H1 (cell line): ENCODE results near the gene CCDC136. TPM values are rescaled to one million over a fixed set of nuclear protein-coding genes. Genes with fewer than 3 reads are reported as not detected.

ENCODE experiments used
- CTCF ChIA-PET: fragments of 300-600 bp; sonication (Branson Sonifier 250); formaldehyde crosslinking; loops from one replicate; lab custom pipeline; 2021; ENCODE audit not compliant: partially characterized antibody; lab: Charles Lee
- POLR2A ChIA-PET: fragments of 300-600 bp; sonication (Branson Sonifier 250); formaldehyde crosslinking; loops from one replicate; lab custom pipeline; 2021; ENCODE audit warnings: inconsistent platforms; ENCODE audit not compliant: partially characterized antibody; lab: Charles Lee
- DNase-seq, 2 experiments: peaks; one replicate each; pipeline versions ENCODE4 v3.0.0 to v3.0.0-alpha.2; 2010 to 2022; ENCODE audit warnings: low spot score in 2 of 2, low read depth in 1 of 2, mixed read lengths in 1 of 2
- FAIRE-seq: peaks from 2 replicates; lab custom pipeline; 2011; peaks lifted over from hg19 to GRCh38; lab: Jason Lieb, UNC
- H2AFZ ChIP-seq: 2 replicates; pipeline ENCODE4 v1.8.1; 2012; ENCODE audit warnings: low read length, inconsistent platforms
- H2AK5ac ChIP-seq: 2 replicates; pipeline ENCODE4 v1.6.1; 2013; ENCODE audit warnings: low read depth, low read length
- H2BK120ac ChIP-seq: replicated peaks from 2 replicates; pipeline ENCODE3; 2013; ENCODE audit warnings: low read depth, low read length, inconsistent platforms
- H2BK12ac ChIP-seq: 2 replicates; pipeline ENCODE4 v1.6.1; 2013; ENCODE audit warnings: low read depth, low read length
- H2BK15ac ChIP-seq: 2 replicates; pipeline ENCODE4 v1.6.1; 2013; ENCODE audit warnings: low read length
- H2BK20ac ChIP-seq: 2 replicates; pipeline ENCODE4 v1.6.1; 2013; ENCODE audit warnings: low read length
- H2BK5ac ChIP-seq: 2 replicates; pipeline ENCODE4 v1.6.1; 2013; ENCODE audit warnings: low read depth, low read length
- H3K14ac ChIP-seq: 2 replicates; pipeline ENCODE4 v1.6.1; 2013; ENCODE audit warnings: inconsistent platforms; ENCODE audit not compliant: insufficient read length
- H3K18ac ChIP-seq: 2 replicates; pipeline ENCODE4 v1.6.1; 2013; ENCODE audit warnings: low read length; ENCODE audit errors: extremely low read depth
- H3K23ac ChIP-seq: 2 replicates; pipeline ENCODE4 v1.6.1; 2013; ENCODE audit warnings: inconsistent platforms; ENCODE audit not compliant: insufficient read length
- H3K23me2 ChIP-seq: 2 replicates; pipeline ENCODE4 v1.6.1; 2013; ENCODE audit warnings: low read depth, low read length
- H3K27ac ChIP-seq: 2 replicates; pipeline ENCODE4 v1.6.1; 2011; ENCODE audit warnings: low read depth, low read length, inconsistent platforms
- H3K27me3 ChIP-seq, 4 experiments: replicated peaks in 1 of 4; 1 replicate in 1 of 4; 2 replicates in 3 of 4; pipeline versions ENCODE4 v1.6.1 to v1.8.1; 2011 to 2013; ENCODE audit warnings: low read length in 3 of 4, mild to moderate bottlenecking in 3 of 4, inconsistent platforms in 2 of 4, mixed read lengths in 2 of 4, moderate library complexity in 1 of 4; ENCODE audit not compliant: control insufficient read depth in 3 of 4, insufficient read depth in 3 of 4; ENCODE audit errors: extremely low read depth in 1 of 4
- H3K36me3 ChIP-seq, 4 experiments: 2 replicates each; pipeline versions ENCODE4 v1.6.1 to v1.8.1; 2011 to 2013; ENCODE audit warnings: mild to moderate bottlenecking in 4 of 4, low read length in 3 of 4, moderate library complexity in 2 of 4, control low read depth in 1 of 4, inconsistent platforms in 1 of 4; ENCODE audit not compliant: insufficient read depth in 4 of 4, control insufficient read depth in 2 of 4
- H3K4ac ChIP-seq: replicated peaks from 2 replicates; pipeline ENCODE3; 2013; ENCODE audit warnings: low read length, low read depth, mixed read lengths, inconsistent platforms; ENCODE audit not compliant: insufficient read length
- H3K4me1 ChIP-seq, 4 experiments: replicated peaks in 1 of 4; 1 replicate in 1 of 4; 2 replicates in 3 of 4; pipeline versions ENCODE4 v1.6.1 to v1.8.1; 2011 to 2013; ENCODE audit warnings: low read length in 3 of 4, inconsistent platforms in 2 of 4, mixed read lengths in 1 of 4; ENCODE audit not compliant: insufficient read depth in 4 of 4, control insufficient read depth in 3 of 4
- H3K4me2 ChIP-seq, 2 experiments: 2 replicates each; pipeline versions ENCODE4 v1.6.1 to v1.8.1; 2011 to 2013; ENCODE audit warnings: low read depth in 2 of 2, low read length in 2 of 2, control low read depth in 1 of 2, inconsistent platforms in 1 of 2, mild to moderate bottlenecking in 1 of 2; ENCODE audit not compliant: insufficient read depth in 1 of 2
- H3K4me3 ChIP-seq, 4 experiments: fragments of 200-600, 300-600 bp in 1 of 4; sonication (generic), shearing (Covaris generic), sonication (Bioruptor Twin) in 1 of 4; 2 replicates each; pipeline versions ENCODE4 v1.5.1 to v1.8.1; 2011 to 2016; ENCODE audit warnings: low read length in 4 of 4, low read depth in 3 of 4, control low read depth in 2 of 4, inconsistent platforms in 2 of 4, mild to moderate bottlenecking in 2 of 4, mixed read lengths in 1 of 4, moderate library complexity in 1 of 4; ENCODE audit not compliant: insufficient read depth in 2 of 4; ENCODE audit errors: extremely low read depth in 1 of 4
- H3K56ac ChIP-seq: replicated peaks from 2 replicates; pipeline ENCODE3; 2013; ENCODE audit warnings: low read depth, mild to moderate bottlenecking, mixed read lengths, low read length, inconsistent platforms; ENCODE audit not compliant: insufficient read length
- H3K79me1 ChIP-seq: 2 replicates; pipeline ENCODE4 v1.6.1; 2013; ENCODE audit warnings: low read depth, low read length, control low read depth
- H3K79me2 ChIP-seq, 2 experiments: 2 replicates each; pipeline versions ENCODE4 v1.6.1 to v1.8.1; 2012 to 2013; ENCODE audit warnings: low read length in 2 of 2, mild to moderate bottlenecking in 2 of 2, inconsistent platforms in 1 of 2; ENCODE audit not compliant: insufficient read depth in 2 of 2, control insufficient read depth in 1 of 2
- H3K9ac ChIP-seq, 4 experiments: replicated peaks in 1 of 4; 1 replicate in 1 of 4; 2 replicates in 3 of 4; pipeline versions ENCODE4 v1.6.1 to v1.8.1; 2011 to 2013; ENCODE audit warnings: low read depth in 3 of 4, low read length in 3 of 4, control low read depth in 2 of 4, mild to moderate bottlenecking in 2 of 4, moderate library complexity in 2 of 4, inconsistent platforms in 1 of 4; ENCODE audit errors: extremely low read depth in 1 of 4
- H3K9me3 ChIP-seq, 2 experiments: 2 replicates each; pipeline versions ENCODE4 v1.6.1 to v1.8.1; 2012 to 2013; ENCODE audit warnings: mild to moderate bottlenecking in 2 of 2, moderate library complexity in 2 of 2, control low read depth in 1 of 2, inconsistent platforms in 1 of 2, low read depth in 1 of 2, low read length in 1 of 2, mixed read lengths in 1 of 2; ENCODE audit not compliant: insufficient read depth in 2 of 2
- H4K20me1 ChIP-seq, 2 experiments: replicated peaks in 1 of 2; 2 replicates each; pipeline versions ENCODE3 to v1.8.1; 2011 to 2013; ENCODE audit warnings: inconsistent platforms in 2 of 2, low read length in 2 of 2, mild to moderate bottlenecking in 1 of 2; ENCODE audit not compliant: insufficient read depth in 2 of 2, control insufficient read depth in 1 of 2
- H4K5ac ChIP-seq: 2 replicates; pipeline ENCODE4 v1.6.1; 2013; ENCODE audit warnings: low read length, low read depth, mixed read lengths, inconsistent platforms; ENCODE audit not compliant: insufficient read length
- H4K8ac ChIP-seq: 2 replicates; pipeline ENCODE4 v1.8.0; 2013; ENCODE audit warnings: mild to moderate bottlenecking, moderate library complexity, low read length, inconsistent platforms; ENCODE audit not compliant: insufficient read depth; ENCODE audit errors: extremely low read depth
- H4K91ac ChIP-seq: replicated peaks from 2 replicates; pipeline ENCODE3; 2013; ENCODE audit warnings: low read length, mixed read lengths, inconsistent platforms; ENCODE audit not compliant: insufficient read length
- BCL11A ChIP-seq, 2 experiments: IDR thresholded peaks; one replicate each; pipeline ENCODE4 v1.6.1; 2011; ENCODE audit warnings: low read depth in 2 of 2, low read length in 2 of 2, mild to moderate bottlenecking in 2 of 2
- KDM5A ChIP-seq: fragments of 200-600 bp; IDR thresholded peaks from 2 replicates; pipeline ENCODE4 v1.7.1; 2012; ENCODE audit warnings: mild to moderate bottlenecking, low read length, inconsistent platforms, mixed read lengths
- RXRA ChIP-seq: IDR thresholded peaks from 2 replicates; pipeline ENCODE4 v1.6.1; 2011; ENCODE audit warnings: low read depth, mild to moderate bottlenecking, low read length, moderate library complexity; ENCODE audit not compliant: insufficient read depth
- ZNF274 ChIP-seq: IDR thresholded peaks from 2 replicates; pipeline ENCODE4 v1.7.0; 2012; ENCODE audit warnings: low read length, borderline replicate concordance; ENCODE audit errors: extremely low read depth
- WGBS, 2 experiments: shearing (Covaris generic) in 1 of 2; methylation state at CpG; one replicate each; pipeline versions ENCODE4 v1.1.6 to v1.1.7; 2013 to 2015; ENCODE audit warnings: low lambda C conversion rate in 2 of 2, mixed read lengths in 2 of 2, inconsistent platforms in 1 of 2, low coverage in 1 of 2, missing lambda C conversion rate in 1 of 2; ENCODE audit not compliant: insufficient replicate concordance in 2 of 2, insufficient coverage in 1 of 2, insufficient read length in 1 of 2; ENCODE audit errors: extremely low coverage in 1 of 2, missing lambda C conversion rate in 1 of 2; 5-methylcytosine and 5-hydroxymethylcytosine counted together
- polyA plus RNA-seq, 7 experiments: library from polyadenylated mRNA; depleted of rRNA in 3 of 7; stranded (reverse) in 5 of 7; unstranded in 2 of 7; fragments of >200 nt in 5 of 7; fragments of 200-250 nt in 2 of 7; gene quantifications; 1 replicate in 5 of 7; 2 replicates in 1 of 7; 4 replicates in 1 of 7; pipeline versions ENCODE4 v1.2.1 to v1.2.3, GENCODE V29; 2011 to 2013; ENCODE audit warnings: missing spikeins in 2 of 7, mixed read lengths in 2 of 7
- total RNA-seq: library from RNA; stranded (reverse); fragmentation: NEBNext Ultra II Directional; extraction: Animal tissue kit (Norgen Biotek cat#: 25700); gene quantifications from 2 replicates; pipeline ENCODE4 v1.2.1, GENCODE V29; 2021

The CCDC136 gene
- total and polyA plus RNA-seq, 2 of the 8 experiments (the other 6 are each of a cell fraction or from before 2014, with no cell fraction given), result 35.6 to 47.7 TPM

GRCh38 chr7:128837521-128837921 lies 45.8 kb downstream of the CCDC136 start:
- no peak overlapping the region for H2BK15ac ChIP-seq
- DNase-seq, result no peak
- H3K4me1 ChIP-seq, result peaks cover 0 to 25% (median 17%) of the 10 kb centered on the region in 4 experiments; a peak in 6 of 7 replicates
- ChIA-PET POLR2A (no interaction called here), CTCF (interaction anchor here (1.0 to 7.6 kb wide), 5 partner anchors 7 to 85 kb away, joined by 3 to 71 read pairs (median 6); no protein-coding TSS in a partner anchor)
- no peak overlapping the region for H2AFZ ChIP-seq
- H3K56ac ChIP-seq, result no peak overlapping the region
- no peaks in the 10 kb centered on the region for H3K79me2 ChIP-seq
- H3K14ac ChIP-seq, result no peak overlapping the region
- no peak overlapping the region for H4K5ac ChIP-seq
- no peak overlapping the region for H3K4ac ChIP-seq
- no peak overlapping the region for H3K4me2 ChIP-seq
- no peak overlapping the region for H3K18ac ChIP-seq
- no peak overlapping the region for H3K4me3 ChIP-seq
- no peak overlapping the region for H2AK5ac ChIP-seq
- H3K9ac ChIP-seq, result no peak overlapping the region
- TF ChIP-seq ZNF274 (no peak), RXRA (no peak), BCL11A (IDR thresholded peaks at IDR 0.05; ENCODE audit: low read depth in 2 of 2, low read length in 2 of 2) (no peak), KDM5A (no peak)
- TF ChIP-seq, all 59 proteins: peak for 0
- Histone ChIP-seq H3K23me2 (peaks cover 6% of the 10 kb centered on the region; the same call in 1 of the 2 replicates), H3K27ac (no peak overlapping the region), H4K8ac (no peak overlapping the region), H3K36me3 (no peaks in the 10 kb centered on the region), H3K23ac (no peak overlapping the region), H2BK120ac (no peak overlapping the region), H3K27me3 (no peaks in the 10 kb centered on the region; a peak in 1 of 7 replicates), H2BK12ac (no peak overlapping the region), H4K91ac (no peak overlapping the region), H4K20me1 (no peaks in the 10 kb centered on the region), H2BK20ac (no peak overlapping the region), H2BK5ac (no peak overlapping the region), H3K79me1 (no peaks in the 10 kb centered on the region), H3K9me3 (no peaks in the 10 kb centered on the region)
- WGBS, 2 experiments, result 91% methylated on average over 14 of the region's 16 CpGs; no CpG with 5 or more reads in 1 of the 2 experiments
- FAIRE-seq, result no peak
